ENCODE data around the gene FSTL5. TPM values are rescaled to one million over a fixed set of nuclear protein-coding genes. Genes with fewer than 3 reads are reported as not detected.

The FSTL5 gene
- total RNA-seq, 4 donors from 2014 or later = 0.33 to 1.1 TPM; not detected in 2

DNA sequence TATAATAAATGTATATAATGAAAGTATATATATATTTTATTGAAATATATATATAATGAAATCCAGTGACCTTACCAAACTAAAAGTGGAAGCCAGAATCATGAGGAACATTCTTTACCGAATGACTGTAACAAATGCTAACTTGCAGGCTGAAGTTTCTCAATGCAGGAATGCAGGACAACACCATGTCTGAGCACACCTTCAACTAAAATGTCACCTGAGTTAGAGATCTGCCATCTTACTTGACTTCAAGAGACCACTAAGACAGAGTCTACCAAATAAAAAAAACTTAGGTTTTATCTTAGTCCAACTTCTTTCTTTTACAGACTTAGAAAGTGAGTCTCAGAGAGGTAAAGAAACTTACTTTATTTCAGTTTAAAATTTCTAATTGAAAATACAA lies 176.2 kb downstream of the FSTL5 start:
- Histone ChIP-seq H3K9me3 (no peaks in the 10 kb centered on the region), H3K27ac (no peak overlapping the region), H3K27me3 (no peaks in the 10 kb centered on the region), H3K4me1 (no peaks in the 10 kb centered on the region), H3K36me3 (no peaks in the 10 kb centered on the region), H3K4me3 (replicated peaks in 1 of 3) (no peak overlapping the region)
- TF ChIP-seq CTCF (IDR thresholded peaks at IDR 0.05) = no peak
- no peak for TF ChIP-seq POLR2A (IDR thresholded peaks at IDR 0.05)
- DNase-seq = no peak
- intact Hi-C loops (cut with DNase I) = no loop called here
- 63 to 78% methylated on average over 1 of the region's 1 CpG for WGBS, 2 donors

DNA sequence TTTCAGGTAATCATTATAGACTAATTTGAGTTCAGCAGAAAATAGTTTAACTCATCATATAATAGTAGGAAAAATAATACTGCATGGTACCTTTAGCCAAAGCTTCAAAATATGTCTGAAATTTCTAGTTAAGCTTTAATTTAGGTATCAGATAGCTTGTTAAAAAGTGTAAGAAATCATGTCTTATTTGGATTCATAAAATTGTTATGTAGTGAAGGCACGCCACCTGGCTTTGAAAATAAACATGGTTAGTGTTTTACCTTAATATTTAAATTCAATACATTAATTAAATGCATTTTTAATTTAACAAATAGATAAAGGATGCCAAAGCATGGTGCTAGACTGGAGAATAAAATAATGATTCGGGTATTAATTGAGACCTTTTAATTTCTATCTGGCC lies 211.4 kb downstream of the FSTL5 start:
- Histone ChIP-seq H3K9me3 (no peaks in the 10 kb centered on the region), H3K27ac (no peak overlapping the region), H3K27me3 (no peaks in the 10 kb centered on the region), H3K36me3 (no peaks in the 10 kb centered on the region), H3K4me1 (no peaks in the 10 kb centered on the region), H3K4me3 (replicated peaks in 1 of 3) (no peak overlapping the region)
- no peak for DNase-seq
- TF ChIP-seq CTCF (IDR thresholded peaks at IDR 0.05) = peak in 1 of 6 experiments; percentile 15
- TF ChIP-seq POLR2A (IDR thresholded peaks at IDR 0.05) = no peak
- 47 to 85% methylated on average over 2 of the region's 2 CpGs for WGBS, 2 donors
- intact Hi-C loops (cut with DNase I) = no loop called here

DNA sequence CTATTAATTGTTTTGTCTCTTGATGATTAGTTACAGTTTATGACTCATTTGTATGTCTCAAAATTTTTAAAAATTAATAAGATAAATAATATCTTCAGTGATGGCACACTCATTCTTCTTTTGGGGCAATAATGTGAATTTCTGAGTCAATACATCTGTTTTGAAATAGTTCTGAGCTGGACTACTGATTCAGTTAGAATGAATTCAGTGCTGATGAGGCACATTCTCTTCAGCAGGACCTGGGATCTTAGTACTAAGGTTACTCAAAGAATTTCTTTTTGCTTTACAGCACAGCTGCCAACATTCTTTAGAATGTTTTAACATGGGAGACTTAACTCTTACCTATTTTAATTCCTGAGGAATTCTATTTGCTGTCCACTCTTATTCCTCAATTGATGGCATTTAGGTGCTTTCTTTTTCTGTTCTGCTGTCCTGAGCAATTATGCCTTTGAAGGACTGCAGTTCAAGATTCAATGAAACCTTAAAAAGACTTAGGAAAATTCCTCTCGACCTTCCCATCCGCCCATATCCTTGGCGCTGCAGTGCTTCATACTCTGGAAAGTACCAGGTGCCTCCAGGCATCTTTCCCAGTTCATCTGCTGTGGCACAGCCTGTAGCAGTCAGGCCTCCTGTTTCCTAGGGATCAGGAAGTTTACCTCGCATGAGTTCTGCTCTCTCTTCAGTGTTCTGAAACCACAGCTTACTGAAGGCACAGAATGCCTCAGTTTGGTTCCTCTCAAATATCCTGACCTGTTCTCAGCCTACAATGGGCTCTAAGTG lies 213.7 kb downstream of the FSTL5 start:
- Histone ChIP-seq H3K36me3 (no peaks in the 10 kb centered on the region), H3K27me3 (no peaks in the 10 kb centered on the region), H3K27ac (no peak overlapping the region), H3K4me3 (replicated peaks in 1 of 3) (no peak overlapping the region), H3K9me3 (no peaks in the 10 kb centered on the region), H3K4me1 (no peaks in the 10 kb centered on the region)
- intact Hi-C loops (cut with DNase I) = no loop called here
- TF ChIP-seq POLR2A (IDR thresholded peaks at IDR 0.05) = no peak
- no peak for TF ChIP-seq CTCF (IDR thresholded peaks at IDR 0.05)
- DNase-seq = no peak
- 73 to 84% methylated on average over 4 of the region's 4 CpGs for WGBS, 2 donors

DNA sequence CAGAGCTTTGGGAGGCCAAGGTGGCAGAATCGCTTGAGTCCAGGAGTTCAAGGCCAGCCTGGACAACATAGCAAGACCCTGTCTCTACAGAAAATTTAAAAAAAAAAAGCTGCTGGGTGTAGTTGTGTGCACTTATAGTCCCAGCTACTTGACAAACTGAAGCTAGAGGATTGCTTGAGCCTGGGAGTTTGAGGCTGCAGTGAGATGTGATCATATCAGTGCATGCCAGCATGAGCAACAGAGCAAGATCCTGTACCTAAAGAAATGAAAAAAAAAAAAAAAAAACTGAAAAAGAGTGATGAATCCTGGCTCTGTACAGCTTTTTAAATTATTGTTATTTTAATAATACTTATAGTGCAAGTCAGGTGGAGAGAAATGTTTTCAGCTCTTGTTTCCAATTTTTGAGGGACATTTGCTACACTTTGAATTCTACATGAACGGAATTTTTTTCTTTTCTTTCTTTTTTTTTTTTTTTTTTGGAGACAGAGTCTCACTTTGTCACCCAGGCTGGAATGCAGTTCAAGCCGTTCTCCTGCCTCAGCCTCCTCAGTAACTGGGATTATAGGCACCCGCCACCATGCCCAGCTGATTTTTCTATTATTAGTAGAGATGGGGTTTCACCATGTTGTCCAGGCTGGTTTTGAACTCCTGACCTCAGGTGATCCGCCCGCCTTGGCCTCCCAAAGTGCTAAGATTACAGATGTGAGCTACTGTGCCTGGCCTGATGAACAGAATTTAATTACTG lies 215.6 kb downstream of the FSTL5 start:
- no peaks in the 10 kb centered on the region for H3K9me3 ChIP-seq
- no peak for DNase-seq
- H3K36me3 ChIP-seq = no peaks in the 10 kb centered on the region
- TF ChIP-seq CTCF (IDR thresholded peaks at IDR 0.05) = no peak
- TF ChIP-seq POLR2A (IDR thresholded peaks at IDR 0.05) = no peak
- H3K4me1 ChIP-seq = no peaks in the 10 kb centered on the region
- 92 to 95% methylated on average over 6 of the region's 6 CpGs for WGBS, 2 donors
- no peak overlapping the region for H3K27ac ChIP-seq
- H3K4me3 ChIP-seq (replicated peaks in 1 of 3) = no peak overlapping the region
- no peaks in the 10 kb centered on the region for H3K27me3 ChIP-seq
- intact Hi-C loops (cut with DNase I) = no loop called here

GRCh38 chr4:161937596-161937995 lies 226.2 kb downstream of the FSTL5 start:
- no peaks in the 10 kb centered on the region for H3K27me3 ChIP-seq
- H3K4me1 ChIP-seq = no peaks in the 10 kb centered on the region
- no peaks in the 10 kb centered on the region for H3K9me3 ChIP-seq
- TF ChIP-seq POLR2A (IDR thresholded peaks at IDR 0.05) (no peak), CTCF (IDR thresholded peaks at IDR 0.05) (no peak)
- DNase-seq = no peak
- no peaks in the 10 kb centered on the region for H3K36me3 ChIP-seq
- WGBS, 2 donors = 95 to 97% methylated on average over 1 of the region's 1 CpG
- no peak overlapping the region for H3K4me3 ChIP-seq (replicated peaks in 1 of 3)
- H3K27ac ChIP-seq = no peak overlapping the region
- intact Hi-C loops (cut with DNase I) = no loop called here
